ENCODE measurements around the gene DSCAM. TPM values are rescaled to one million over a fixed set of nuclear protein-coding genes. Genes with fewer than 3 reads are reported as not detected.
"Not testable (repeated sequence)": the region's sequence is repeated elsewhere in the genome, so short reads cannot be mapped to it uniquely, and the experiment has no call there.

DSCAM gene
- total RNA-seq, 2 experiments from 2014 or later, result not detected

- DNase-seq (no peak), ATAC-seq (no peak)
- H3K36me3 Mint-ChIP-seq (ENCODE audit: low read depth), result no peaks in the 10 kb centered on the region
- TF ChIP-seq, protein P1, sequence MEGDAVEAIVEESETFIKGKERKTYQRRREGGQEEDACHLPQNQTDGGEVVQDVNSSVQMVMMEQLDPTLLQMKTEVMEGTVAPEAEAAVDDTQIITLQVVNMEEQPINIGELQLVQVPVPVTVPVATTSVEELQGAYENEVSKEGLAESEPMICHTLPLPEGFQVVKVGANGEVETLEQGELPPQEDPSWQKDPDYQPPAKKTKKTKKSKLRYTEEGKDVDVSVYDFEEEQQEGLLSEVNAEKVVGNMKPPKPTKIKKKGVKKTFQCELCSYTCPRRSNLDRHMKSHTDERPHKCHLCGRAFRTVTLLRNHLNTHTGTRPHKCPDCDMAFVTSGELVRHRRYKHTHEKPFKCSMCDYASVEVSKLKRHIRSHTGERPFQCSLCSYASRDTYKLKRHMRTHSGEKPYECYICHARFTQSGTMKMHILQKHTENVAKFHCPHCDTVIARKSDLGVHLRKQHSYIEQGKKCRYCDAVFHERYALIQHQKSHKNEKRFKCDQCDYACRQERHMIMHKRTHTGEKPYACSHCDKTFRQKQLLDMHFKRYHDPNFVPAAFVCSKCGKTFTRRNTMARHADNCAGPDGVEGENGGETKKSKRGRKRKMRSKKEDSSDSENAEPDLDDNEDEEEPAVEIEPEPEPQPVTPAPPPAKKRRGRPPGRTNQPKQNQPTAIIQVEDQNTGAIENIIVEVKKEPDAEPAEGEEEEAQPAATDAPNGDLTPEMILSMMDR (IDR thresholded peaks at IDR 0.05), result no peak
- H3K9me3 Mint-ChIP-seq, result no peaks in the 10 kb centered on the region
- no peak overlapping the region for H3K4me3 Mint-ChIP-seq
- intact Hi-C loops (cut with micrococcal nuclease), result no loop called here
- no peaks in the 10 kb centered on the region for H3K27me3 Mint-ChIP-seq
- CTCF ChIA-PET, result no interaction called here
- H3K4me1 Mint-ChIP-seq (ENCODE audit: low read depth), result no peaks in the 10 kb centered on the region
- POLR2A ChIA-PET, result no interaction called here
- H3K27ac Mint-ChIP-seq, result no peak overlapping the region
Observed at GRCh38 chr21:40276001-40276400, 571.0 kb downstream of the DSCAM start.

DNA sequence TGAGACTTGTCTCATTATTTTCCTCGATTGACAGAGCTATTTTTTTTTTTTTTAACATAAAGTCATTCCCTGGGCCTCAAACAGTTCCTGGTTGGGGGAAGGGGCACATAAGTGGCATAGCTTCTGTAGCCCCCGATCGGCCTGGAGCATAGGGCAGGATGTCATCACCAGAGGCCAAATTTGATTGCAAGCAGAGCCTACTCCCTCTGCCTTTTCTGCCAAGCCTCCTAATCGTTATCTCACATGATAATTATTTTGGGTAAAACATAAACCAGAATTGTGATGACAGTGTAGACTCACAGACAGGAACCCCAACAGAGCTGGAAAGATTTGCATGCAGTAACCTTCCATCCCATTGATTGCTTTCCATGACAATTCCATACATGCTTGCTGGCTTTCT lies 574.9 kb downstream of the DSCAM start:
- intact Hi-C loops (cut with micrococcal nuclease), result no loop called here
- CTCF ChIA-PET, result no interaction called here
- no peak for DNase-seq
- TF ChIP-seq, protein P1 (IDR thresholded peaks at IDR 0.05), result no peak
- H3K4me1 Mint-ChIP-seq (ENCODE audit: low read depth), result no peaks in the 10 kb centered on the region
- POLR2A ChIA-PET, result no interaction called here
- H3K27me3 Mint-ChIP-seq, result no peaks in the 10 kb centered on the region
- H3K27ac Mint-ChIP-seq, result no peak overlapping the region
- no peaks in the 10 kb centered on the region for H3K36me3 Mint-ChIP-seq (ENCODE audit: low read depth)
- H3K9me3 Mint-ChIP-seq, result no peaks in the 10 kb centered on the region
- ATAC-seq, result no peak
- H3K4me3 Mint-ChIP-seq, result no peak overlapping the region

DNA sequence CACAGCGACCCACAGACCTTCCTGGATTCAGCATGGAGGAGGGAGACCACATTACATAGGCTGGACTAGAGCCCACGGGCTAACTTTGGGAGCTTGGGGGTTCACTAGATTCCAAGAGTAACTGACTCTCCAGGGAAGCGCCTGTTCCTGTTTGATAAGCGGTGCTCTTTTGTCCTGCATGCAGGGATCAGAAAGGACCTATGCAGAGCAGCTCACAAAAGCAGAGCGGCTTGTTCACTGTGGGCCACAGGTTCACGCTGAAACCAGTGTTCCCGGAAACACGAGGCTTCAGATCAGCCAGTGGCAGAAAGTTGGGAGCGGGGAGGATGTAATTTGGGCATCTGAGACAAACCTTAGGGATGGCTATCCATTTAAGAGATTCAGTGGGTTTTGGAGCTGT lies 575.8 kb downstream of the DSCAM start:
- no peak overlapping the region for H3K4me3 Mint-ChIP-seq
- no peaks in the 10 kb centered on the region for H3K27me3 Mint-ChIP-seq
- H3K36me3 Mint-ChIP-seq (ENCODE audit: low read depth), result no peaks in the 10 kb centered on the region
- H3K4me1 Mint-ChIP-seq (ENCODE audit: low read depth), result no peaks in the 10 kb centered on the region
- H3K9me3 Mint-ChIP-seq, result no peaks in the 10 kb centered on the region
- no peak overlapping the region for H3K27ac Mint-ChIP-seq
- ATAC-seq (no peak), DNase-seq (no peak)
- ChIA-PET CTCF (no interaction called here), POLR2A (no interaction called here)
- TF ChIP-seq, protein P1 (IDR thresholded peaks at IDR 0.05), result no peak
- intact Hi-C loops (cut with micrococcal nuclease), result no loop called here

GRCh38 chr21:40270047-40270446 lies 576.9 kb downstream of the DSCAM start:
- CTCF ChIA-PET, result no interaction called here
- ATAC-seq, result no peak
- Mint-ChIP-seq H3K9me3 (no peaks in the 10 kb centered on the region), H3K27ac (no peak overlapping the region), H3K36me3 (ENCODE audit: low read depth) (no peaks in the 10 kb centered on the region), H3K4me3 (no peak overlapping the region), H3K27me3 (no peaks in the 10 kb centered on the region), H3K4me1 (ENCODE audit: low read depth) (no peaks in the 10 kb centered on the region)
- POLR2A ChIA-PET, result no interaction called here
- intact Hi-C loops (cut with micrococcal nuclease), result no loop called here
- TF ChIP-seq, protein P1 (IDR thresholded peaks at IDR 0.05), result no peak
- no peak for DNase-seq

GRCh38 chr21:40269239-40269638 lies 577.7 kb downstream of the DSCAM start:
- CTCF ChIA-PET, result no interaction called here
- no peaks in the 10 kb centered on the region for H3K4me1 Mint-ChIP-seq (ENCODE audit: low read depth)
- intact Hi-C loops (cut with micrococcal nuclease), result no loop called here
- no peak overlapping the region for H3K27ac Mint-ChIP-seq
- no peaks in the 10 kb centered on the region for H3K36me3 Mint-ChIP-seq (ENCODE audit: low read depth)
- DNase-seq, result no peak
- POLR2A ChIA-PET, result no interaction called here
- H3K27me3 Mint-ChIP-seq, result no peaks in the 10 kb centered on the region
- TF ChIP-seq, protein P1 (IDR thresholded peaks at IDR 0.05), result no peak
- no peak for ATAC-seq
- H3K4me3 Mint-ChIP-seq, result no peak overlapping the region
- no peaks in the 10 kb centered on the region for H3K9me3 Mint-ChIP-seq

DNA sequence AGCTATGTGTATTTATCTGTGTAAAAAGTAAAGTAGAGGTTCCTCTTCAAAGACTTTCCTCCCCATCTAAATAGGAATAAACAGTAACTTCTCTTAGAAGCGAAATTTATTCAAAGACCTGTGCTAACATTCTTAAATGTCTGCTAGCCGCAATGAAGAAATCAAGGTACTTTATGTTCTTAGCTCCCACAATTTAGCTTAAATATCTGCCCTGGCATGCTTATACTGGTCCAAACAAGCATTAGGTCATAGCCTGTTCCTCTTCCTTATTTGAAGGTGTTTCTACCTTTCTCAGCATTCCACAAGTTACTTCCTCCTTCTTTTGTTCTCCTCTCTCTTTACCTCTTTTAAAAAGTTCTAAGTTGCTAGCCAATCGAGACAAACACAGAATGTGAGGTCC lies 588.5 kb downstream of the DSCAM start:
- H3K4me1 Mint-ChIP-seq (ENCODE audit: low read depth); H3K4me3 Mint-ChIP-seq; DNase-seq; intact Hi-C loops (cut with micrococcal nuclease); ATAC-seq; H3K9me3 Mint-ChIP-seq; H3K27ac Mint-ChIP-seq; H3K36me3 Mint-ChIP-seq (ENCODE audit: low read depth); H3K27me3 Mint-ChIP-seq; CTCF ChIA-PET: not testable (repeated sequence)
- POLR2A ChIA-PET, result interaction anchor here (0.6 kb wide), 1 partner anchor 22 kb away, joined by 3 read pairs; no protein-coding TSS in a partner anchor

All from activated CD8-positive, alpha-beta T cell treated with anti-CD3 and anti-CD28 coated beads for 36 hours (primary cell).